Right lung (tissue), 5 donors: ENCODE measurements around the gene PDE7B. TPM values are rescaled to one million over a fixed set of nuclear protein-coding genes. Genes with fewer than 3 reads are reported as not detected.
"Not testable (repeated sequence)": the region's sequence is repeated elsewhere in the genome, so short reads cannot be mapped to it uniquely, and the experiment has no call there.

Source experiments
- DNase-seq, 2 donors: peaks; one replicate each; pipeline ENCODE4 v3.0.0-alpha.2; 2013
- polyA plus RNA-seq, 5 donors: library from polyadenylated mRNA; unstranded; fragments of 120-200 nt; gene quantifications; one replicate each; pipeline versions ENCODE4 v1.2.1 to v1.2.3, GENCODE V29; 2013; ENCODE audit warnings: inconsistent platforms in 1 of 5, low replicate concordance in 1 of 5; ENCODE audit not compliant: insufficient read length in 5 of 5, insufficient read depth in 1 of 5

The PDE7B gene
- polyA plus RNA-seq, 5 donors: 3.0 to 4.7 (median 3.9) TPM

- DNase-seq: no peak
Observed at GRCh38 chr6:135842618-135843392, 8.7 kb upstream of the PDE7B start.

DNA sequence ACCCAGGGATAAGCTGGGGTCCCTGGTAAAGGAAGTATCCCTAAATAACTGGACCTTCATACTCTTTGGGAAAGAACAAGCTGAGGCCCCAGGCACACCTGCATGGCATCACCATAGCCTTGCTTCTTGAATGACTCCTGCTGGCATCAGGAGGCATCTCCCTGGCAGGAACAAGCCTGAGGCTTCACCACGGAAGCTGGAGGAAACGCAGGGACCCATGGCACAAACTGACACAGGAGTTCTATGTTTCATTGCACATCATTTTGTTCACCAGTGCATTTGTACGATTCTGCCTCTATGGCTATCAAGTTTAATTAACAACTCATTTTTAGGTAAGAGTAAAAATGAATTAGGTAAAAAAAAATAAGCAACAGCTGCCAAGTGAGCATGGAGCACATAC is 619 bp upstream of the PDE7B start:
- DNase-seq: no peak

- no peak for DNase-seq
Observed at GRCh38 chr6:135852746-135853145, 1.2 kb downstream of the PDE7B start.

DNA sequence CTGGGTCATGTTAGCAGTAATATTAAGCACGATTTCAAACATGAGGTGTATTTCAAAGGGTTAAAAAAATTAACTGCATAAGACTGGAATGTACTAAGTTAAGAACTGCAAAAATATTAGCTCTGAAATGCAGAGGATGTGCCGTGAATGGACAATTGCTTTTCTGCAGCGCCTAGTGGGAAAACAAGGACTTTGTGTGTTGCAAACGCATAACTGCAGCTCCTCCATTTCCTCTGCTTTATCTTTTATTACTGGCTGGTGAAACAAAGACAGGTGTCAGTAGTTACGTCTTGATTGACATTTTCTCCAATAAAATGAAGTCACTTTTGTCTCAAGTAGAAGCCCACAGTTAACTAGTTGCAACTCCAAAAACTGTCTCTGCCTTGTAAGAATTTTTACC is 1.7 kb downstream of the PDE7B start:
- no peak for DNase-seq

DNA sequence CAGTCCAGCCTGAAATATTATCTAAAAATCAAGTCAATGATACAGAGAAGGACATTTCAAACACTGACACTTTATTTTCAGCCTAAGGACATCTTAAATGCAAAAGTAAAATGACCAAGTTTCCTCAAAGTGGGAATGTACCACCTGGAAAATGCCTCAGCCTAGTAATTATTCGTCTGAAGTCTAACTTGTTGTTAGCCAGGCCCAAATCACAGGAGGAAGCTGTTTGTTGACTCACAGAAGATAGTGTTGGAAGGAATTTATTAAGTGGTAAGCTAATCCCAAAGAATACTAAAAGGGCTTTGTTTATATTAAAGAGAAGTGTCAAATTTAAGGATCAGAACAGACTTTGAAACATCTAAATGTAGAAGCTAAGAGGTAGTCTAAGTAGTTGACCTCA is 2.5 kb downstream of the PDE7B start:
- DNase-seq: no peak

DNA sequence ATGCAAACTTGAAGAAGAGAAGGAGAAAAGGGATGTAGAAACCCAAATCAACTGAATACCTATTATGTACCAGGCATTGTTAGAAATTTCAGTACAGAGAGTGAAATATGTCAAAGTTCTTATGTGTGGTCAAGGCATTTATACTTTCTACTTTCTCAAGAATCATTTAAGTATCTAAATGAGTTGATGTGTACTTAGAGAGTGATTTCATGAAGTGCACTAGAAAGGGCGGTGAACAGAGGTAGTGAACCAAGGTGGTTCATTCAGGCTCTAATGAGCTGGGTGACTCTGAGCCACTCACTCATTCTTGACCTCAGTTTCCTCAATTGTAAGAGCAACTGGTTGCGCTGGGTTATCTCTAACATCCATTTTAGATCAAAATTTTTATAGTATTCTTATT is 3.3 kb downstream of the PDE7B start:
- DNase-seq: no peak

DNA sequence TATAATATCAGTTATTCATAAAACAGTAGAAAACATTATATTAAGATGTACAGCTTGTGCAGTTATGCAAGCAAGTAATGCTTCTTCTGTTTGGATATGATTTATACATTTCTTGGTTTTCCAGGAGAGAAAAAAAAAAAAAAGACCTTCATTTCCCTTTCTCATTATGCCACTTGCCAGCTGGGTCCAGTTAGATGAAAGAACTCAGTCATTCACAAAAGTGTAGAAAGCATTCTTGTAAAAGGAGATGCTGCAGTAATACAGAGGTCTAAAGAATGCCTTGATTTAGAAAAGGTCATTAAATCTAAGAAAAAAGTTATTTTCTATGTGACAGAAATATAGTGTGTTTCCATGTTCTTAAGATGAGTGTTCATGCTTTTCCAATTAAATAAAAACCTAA is 7.4 kb downstream of the PDE7B start:
- DNase-seq: no peak

DNA sequence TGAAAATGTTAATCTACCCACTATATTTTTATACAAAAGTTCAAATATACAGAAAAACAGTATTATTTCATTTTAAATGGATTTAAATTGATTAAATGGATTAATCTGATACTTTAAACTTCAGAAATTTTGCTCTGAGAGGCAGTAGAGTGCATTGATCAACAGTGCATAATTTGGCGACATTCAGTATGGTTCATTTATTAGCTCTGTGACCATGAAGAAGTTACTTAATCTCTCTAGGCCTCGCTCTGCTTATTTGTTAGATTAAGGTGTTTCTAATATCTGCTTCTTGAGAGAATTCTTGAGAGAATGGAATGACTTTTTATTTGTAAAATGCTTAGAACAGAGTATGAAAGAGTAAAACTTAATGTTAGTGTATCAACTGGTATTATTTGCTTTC is 8.9 kb downstream of the PDE7B start:
- no peak for DNase-seq

GRCh38 chr6:135861189-135861588 is 9.7 kb downstream of the PDE7B start:
- no peak for DNase-seq

DNA sequence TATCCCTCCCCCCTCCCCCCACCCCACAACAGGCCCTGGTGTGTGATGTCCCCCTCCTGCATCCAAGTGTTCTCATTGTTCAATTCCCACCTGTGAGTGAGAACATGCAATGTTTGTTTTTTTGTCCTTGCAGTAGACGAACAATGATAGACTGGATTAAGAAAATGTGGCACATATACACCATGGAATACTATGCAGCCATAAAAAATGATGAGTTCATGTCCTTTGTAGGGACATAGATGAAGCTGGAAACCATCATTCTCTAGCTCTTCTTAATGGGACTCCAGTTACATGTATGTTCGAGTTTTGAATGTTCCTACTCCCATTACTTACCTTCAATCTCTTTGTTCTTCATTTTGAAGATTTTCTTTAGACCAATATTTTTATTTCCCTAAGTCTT is 13.4 kb downstream of the PDE7B start:
- not testable (repeated sequence) for DNase-seq

GRCh38 chr6:135866445-135867123 is 15.1 kb downstream of the PDE7B start:
- no peak for DNase-seq

GRCh38 chr6:135867332-135867731 is 15.8 kb downstream of the PDE7B start:
- DNase-seq: no peak

- no peak for DNase-seq
Observed at GRCh38 chr6:135869857-135870256, 18.4 kb downstream of the PDE7B start.

DNA sequence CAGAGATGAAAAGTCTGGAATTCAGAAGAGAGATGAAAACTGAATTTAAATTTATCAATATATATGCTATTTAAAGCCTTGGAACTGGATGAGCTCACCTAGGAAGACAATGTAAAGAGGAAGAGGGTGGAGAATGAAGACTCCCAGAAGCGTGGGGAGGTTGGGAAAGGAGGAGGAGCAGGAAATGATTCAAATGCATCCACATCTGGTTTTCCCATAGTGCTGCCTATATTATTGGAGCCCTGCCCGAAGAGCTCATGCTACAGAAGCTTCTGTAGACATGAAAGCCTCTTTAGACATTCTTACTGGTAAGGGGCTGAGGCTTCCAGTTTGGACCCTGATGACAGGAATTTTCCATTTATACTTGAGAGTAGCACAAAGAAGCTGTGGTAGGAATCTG is 19.2 kb downstream of the PDE7B start:
- DNase-seq: no peak

- no peak for DNase-seq
Observed at GRCh38 chr6:135871296-135871695, 19.8 kb downstream of the PDE7B start.

- no peak for DNase-seq
Observed at GRCh38 chr6:135871878-135872277, 20.4 kb downstream of the PDE7B start.

- no peak for DNase-seq
Observed at GRCh38 chr6:135875446-135875845, 23.9 kb downstream of the PDE7B start.

DNA sequence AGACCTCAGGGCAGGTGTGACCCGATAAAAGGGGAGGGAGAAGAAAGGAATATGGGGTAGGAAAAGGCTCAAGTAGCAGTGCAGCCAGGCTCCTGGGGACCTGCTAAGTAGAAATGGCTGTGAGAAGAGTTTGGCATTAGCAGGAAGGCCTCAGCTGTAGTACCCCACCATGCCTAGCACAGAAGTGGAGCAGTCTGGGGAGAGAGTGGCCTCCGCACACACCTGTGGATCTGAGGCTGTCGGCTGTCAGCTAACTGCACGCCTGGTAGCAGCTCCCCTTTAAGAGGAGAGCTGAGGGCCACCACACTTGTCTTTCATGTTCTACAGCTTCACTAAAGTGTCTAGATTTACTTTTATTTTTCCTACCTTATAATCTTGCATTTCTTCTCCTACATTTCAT is 24.6 kb downstream of the PDE7B start:
- DNase-seq: no peak

- no peak for DNase-seq
Observed at GRCh38 chr6:135877666-135878065, 26.2 kb downstream of the PDE7B start.

GRCh38 chr6:135880066-135880972 is 28.8 kb downstream of the PDE7B start:
- no peak for DNase-seq

- DNase-seq: no peak
Observed at GRCh38 chr6:135883045-135883444, 31.5 kb downstream of the PDE7B start.

- DNase-seq: no peak
Observed at GRCh38 chr6:135883536-135883935, 32.0 kb downstream of the PDE7B start.

- no peak for DNase-seq
Observed at GRCh38 chr6:135884136-135884535, 32.6 kb downstream of the PDE7B start.
